Neuronal stem cell (in vitro differentiated cells): ENCODE data around the gene BARX2.

Source experiments
- DNase-seq: peaks from one replicate; pipeline ENCODE4 v3.0.0-alpha.2; 2013; ENCODE audit warnings: low spot score
- H2AFZ ChIP-seq: one replicate; pipeline ENCODE4 v1.6.1; 2013; ENCODE audit warnings: mild to moderate bottlenecking, low read length, inconsistent platforms
- H2AK5ac ChIP-seq: 2 replicates; pipeline ENCODE4 v1.6.1; 2013; ENCODE audit warnings: low read depth, mild to moderate bottlenecking, inconsistent platforms, low read length, moderate library complexity, mixed read lengths
- H2BK120ac ChIP-seq: 2 replicates; pipeline ENCODE4 v1.6.1; 2013; ENCODE audit warnings: low read depth, mild to moderate bottlenecking, inconsistent platforms, low read length, moderate library complexity, mixed read lengths
- H2BK12ac ChIP-seq: one replicate; pipeline ENCODE4 v1.6.1; 2013; ENCODE audit warnings: low read length, inconsistent platforms
- H2BK15ac ChIP-seq: 2 replicates; pipeline ENCODE4 v1.6.1; 2013; ENCODE audit warnings: mild to moderate bottlenecking, low read length, inconsistent platforms, mixed read lengths
- H2BK5ac ChIP-seq: one replicate; pipeline ENCODE4 v1.6.1; 2013; ENCODE audit warnings: inconsistent platforms, mild to moderate bottlenecking, low read length, moderate library complexity
- H3K14ac ChIP-seq: one replicate; pipeline ENCODE4 v1.6.1; 2013; ENCODE audit warnings: low read length, inconsistent platforms
- H3K18ac ChIP-seq: 2 replicates; pipeline ENCODE4 v1.6.1; 2013; ENCODE audit warnings: low read length, inconsistent platforms
- H3K23ac ChIP-seq: 2 replicates; pipeline ENCODE4 v1.6.1; 2013; ENCODE audit warnings: low read depth, mild to moderate bottlenecking, mixed read lengths, low read length, inconsistent platforms; ENCODE audit not compliant: poor library complexity
- H3K27ac ChIP-seq: replicated peaks from 3 replicates; pipeline ENCODE4 v1.5.1; 2013; ENCODE audit warnings: low read length, inconsistent platforms
- H3K27me3 ChIP-seq, 3 experiments: 2 replicates each; pipeline ENCODE4 v1.6.1; 2013; ENCODE audit warnings: low read length in 3 of 3, mild to moderate bottlenecking in 2 of 3, inconsistent platforms in 1 of 3, low read depth in 1 of 3, mixed read lengths in 1 of 3, moderate library complexity in 1 of 3; ENCODE audit not compliant: control insufficient read depth in 3 of 3, insufficient read depth in 3 of 3
- H3K36me3 ChIP-seq, 2 donors: replicated peaks in 1 of 2; 2 replicates each; pipeline ENCODE4 v1.6.1; 2013; ENCODE audit warnings: low read length in 2 of 2; ENCODE audit not compliant: control insufficient read depth in 2 of 2, insufficient read depth in 2 of 2
- H3K4ac ChIP-seq: 2 replicates; pipeline ENCODE4 v1.6.1; 2013; ENCODE audit warnings: inconsistent platforms, mild to moderate bottlenecking, low read length, moderate library complexity
- H3K4me1 ChIP-seq, 2 donors: 1 replicate in 1 of 2; 2 replicates in 1 of 2; pipeline ENCODE4 v1.6.1; 2013; ENCODE audit warnings: low read length in 2 of 2, low read depth in 1 of 2; ENCODE audit not compliant: control insufficient read depth in 2 of 2, insufficient read depth in 1 of 2
- H3K4me2 ChIP-seq: one replicate; pipeline ENCODE4 v1.6.1; 2013; ENCODE audit warnings: mild to moderate bottlenecking, low read length, inconsistent platforms; ENCODE audit not compliant: insufficient read depth, poor library complexity, severe bottlenecking
- H3K4me3 ChIP-seq, 2 donors: 2 replicates each; pipeline ENCODE4 v1.5.1; 2013; ENCODE audit warnings: low read length in 2 of 2, mild to moderate bottlenecking in 2 of 2, inconsistent platforms in 1 of 2, moderate library complexity in 1 of 2
- H3K79me1 ChIP-seq: one replicate; pipeline ENCODE4 v1.6.1; 2013; ENCODE audit warnings: low read depth, mild to moderate bottlenecking, inconsistent platforms, low read length, moderate library complexity
- H3K9ac ChIP-seq: one replicate; pipeline ENCODE4 v1.6.1; 2013; ENCODE audit warnings: mild to moderate bottlenecking, low read depth, low read length, inconsistent platforms; ENCODE audit not compliant: poor library complexity
- H3K9me3 ChIP-seq, 2 donors: replicated peaks in 1 of 2; 2 replicates each; pipeline versions ENCODE3 to v1.6.1; 2013; ENCODE audit warnings: low read length in 2 of 2, mild to moderate bottlenecking in 2 of 2, inconsistent platforms in 1 of 2, low read depth in 1 of 2, mixed read lengths in 1 of 2, moderate library complexity in 1 of 2; ENCODE audit not compliant: control insufficient read depth in 2 of 2, insufficient read depth in 1 of 2
- H4K8ac ChIP-seq: one replicate; pipeline ENCODE4 v1.6.1; 2013; ENCODE audit warnings: low read depth, mild to moderate bottlenecking, inconsistent platforms, low read length, moderate library complexity
- H4K91ac ChIP-seq: one replicate; pipeline ENCODE4 v1.6.1; 2013; ENCODE audit warnings: low read length, low read depth, mild to moderate bottlenecking, inconsistent platforms; ENCODE audit not compliant: poor library complexity
- WGBS, 2 donors: extraction: QIAGEN DNeasy Blood & Tissue Kit; methylation state at CpG; one replicate each; pipeline ENCODE4 v1.1.7; 2013; ENCODE audit warnings: missing lambda C conversion rate in 2 of 2, mixed read lengths in 1 of 2; ENCODE audit not compliant: insufficient read length in 2 of 2, insufficient replicate concordance in 1 of 2; ENCODE audit errors: extremely low coverage in 2 of 2; 5-methylcytosine and 5-hydroxymethylcytosine counted together

BARX2 gene

GRCh38 chr11:129395883-129396282 is 20.2 kb downstream of the BARX2 start:
- DNase-seq = no peak
- H3K4ac ChIP-seq = no peak overlapping the region
- no peak overlapping the region for H3K18ac ChIP-seq
- no peaks in the 10 kb centered on the region for H3K4me1 ChIP-seq
- no peak overlapping the region for H3K9ac ChIP-seq
- H3K4me2 ChIP-seq = no peak overlapping the region
- no peak overlapping the region for H2BK12ac ChIP-seq
- H2BK15ac ChIP-seq = no peak overlapping the region
- no peak overlapping the region for H2AK5ac ChIP-seq
- H2BK5ac ChIP-seq = no peak overlapping the region
- no peak overlapping the region for H4K91ac ChIP-seq
- no peak overlapping the region for H2BK120ac ChIP-seq
- no peak overlapping the region for H3K27ac ChIP-seq
- no peaks in the 10 kb centered on the region for H3K9me3 ChIP-seq
- peaks cover 0 to 13% (median 0%) of the 10 kb centered on the region in 3 experiments for H3K27me3 ChIP-seq
- no peak overlapping the region for H4K8ac ChIP-seq
- H3K14ac ChIP-seq = no peak overlapping the region
- no peak overlapping the region for H3K23ac ChIP-seq
- no peak overlapping the region for H2AFZ ChIP-seq
- no peak overlapping the region for H3K4me3 ChIP-seq
- H3K79me1 ChIP-seq = no peaks in the 10 kb centered on the region
- WGBS, 2 donors = no CpG with 5 or more reads among the region's 7 CpGs
- no peaks in the 10 kb centered on the region for H3K36me3 ChIP-seq

- Histone ChIP-seq H2BK12ac (no peak overlapping the region), H2AFZ (no peak overlapping the region), H3K4ac (no peak overlapping the region), H2BK15ac (no peak overlapping the region), H2AK5ac (no peak overlapping the region), H3K4me2 (no peak overlapping the region), H4K91ac (no peak overlapping the region), H3K18ac (no peak overlapping the region), H3K27me3 (peaks cover 0 to 7% (median 0%) of the 10 kb centered on the region in 3 experiments), H4K8ac (no peak overlapping the region), H3K14ac (no peak overlapping the region), H3K4me1 (no peaks in the 10 kb centered on the region), H3K4me3 (no peak overlapping the region), H3K79me1 (no peaks in the 10 kb centered on the region), H2BK120ac (no peak overlapping the region), H3K9me3 (no peaks in the 10 kb centered on the region), H3K36me3 (no peaks in the 10 kb centered on the region), H3K27ac (no peak overlapping the region), H2BK5ac (no peak overlapping the region), H3K9ac (no peak overlapping the region), H3K23ac (no peak overlapping the region)
- DNase-seq = no peak
- no CpG with 5 or more reads among the region's 3 CpGs for WGBS, 2 donors
Measured at GRCh38 chr11:129396454-129396853, 20.8 kb downstream of the BARX2 start.

GRCh38 chr11:129402206-129403171 is 26.8 kb downstream of the BARX2 start:
- Histone ChIP-seq H4K8ac (no peak overlapping the region), H3K4ac (no peak overlapping the region), H3K4me1 (no peaks in the 10 kb centered on the region), H2BK5ac (no peak overlapping the region), H2BK120ac (no peak overlapping the region), H3K4me2 (no peak overlapping the region), H3K23ac (no peak overlapping the region), H2AK5ac (no peak overlapping the region), H3K9ac (no peak overlapping the region), H3K27ac (no peak overlapping the region), H3K14ac (no peak overlapping the region), H3K18ac (no peak overlapping the region), H3K79me1 (no peaks in the 10 kb centered on the region), H3K4me3 (no peak overlapping the region), H3K36me3 (no peaks in the 10 kb centered on the region), H3K27me3 (peaks cover 0 to 9% (median 0%) of the 10 kb centered on the region in 3 experiments), H2BK15ac (no peak overlapping the region), H4K91ac (no peak overlapping the region), H2BK12ac (no peak overlapping the region), H3K9me3 (no peaks in the 10 kb centered on the region), H2AFZ (no peak overlapping the region)
- no peak for DNase-seq
- no CpG with 5 or more reads among the region's 3 CpGs for WGBS, 2 donors

- Histone ChIP-seq H2BK5ac (no peak overlapping the region), H2AK5ac (no peak overlapping the region), H4K91ac (no peak overlapping the region), H3K27ac (no peak overlapping the region), H3K79me1 (no peaks in the 10 kb centered on the region), H3K4me1 (no peaks in the 10 kb centered on the region), H3K14ac (no peak overlapping the region), H3K9me3 (no peaks in the 10 kb centered on the region), H4K8ac (no peak overlapping the region), H2AFZ (no peak overlapping the region), H2BK15ac (no peak overlapping the region), H3K18ac (no peak overlapping the region), H3K4me3 (no peak overlapping the region), H3K27me3 (peaks cover 0 to 4% (median 0%) of the 10 kb centered on the region in 3 experiments), H3K4me2 (no peak overlapping the region), H3K23ac (no peak overlapping the region), H3K9ac (no peak overlapping the region), H3K36me3 (no peaks in the 10 kb centered on the region), H2BK12ac (no peak overlapping the region), H2BK120ac (no peak overlapping the region), H3K4ac (no peak overlapping the region)
- WGBS, 2 donors = no CpG with 5 or more reads among the region's 4 CpGs
- no peak for DNase-seq
Measured at GRCh38 chr11:129404731-129405130, 29.1 kb downstream of the BARX2 start.
